GM06990 (cell line): ENCODE results near the gene NANP.
A peak's percentile ranks its signal among the peaks of the same experiment; 100 is the strongest.
"Not testable (repeated sequence)": the region's sequence is repeated elsewhere in the genome, so short reads cannot be mapped to it uniquely, and the experiment has no call there.

Experiments
- DNase-seq: peaks from one replicate; pipeline ENCODE4 v3.0.0-alpha.2; 2011; ENCODE audit not compliant: insufficient read length; ENCODE audit errors: extremely low read depth
- H3K27me3 ChIP-seq: replicated peaks from 2 replicates; pipeline ENCODE4 v1.6.0; 2011; ENCODE audit warnings: low read length; ENCODE audit not compliant: control insufficient read depth, insufficient read depth
- H3K36me3 ChIP-seq: 2 replicates; pipeline ENCODE4 v1.5.1; 2011; ENCODE audit warnings: low read length; ENCODE audit not compliant: control insufficient read depth, insufficient read depth
- H3K4me3 ChIP-seq: replicated peaks from 2 replicates; pipeline ENCODE4 v1.5.1; 2011; ENCODE audit warnings: low read depth, mild to moderate bottlenecking, control low read depth, low read length
- CTCF ChIP-seq: IDR thresholded peaks from 2 replicates; pipeline ENCODE4 v1.5.1; 2011; ENCODE audit warnings: low read length, control low read depth, mild to moderate bottlenecking, inconsistent platforms; ENCODE audit not compliant: insufficient read depth, poor library complexity, severe bottlenecking

Gene NANP

GRCh38 chr20:25586877-25587276, 36.9 kb downstream of the NANP start:
- no peaks in the 10 kb centered on the region for H3K27me3 ChIP-seq
- no peak for DNase-seq
- H3K36me3 ChIP-seq = no peaks in the 10 kb centered on the region
- TF ChIP-seq CTCF = no peak
- H3K4me3 ChIP-seq = no peak overlapping the region

- H3K4me3 ChIP-seq = no peak within 1 kb of the TSS
- no peak for TF ChIP-seq CTCF
- DNase-seq = peak; percentile 16
These were observed 38.7 kb downstream of the NANP start, which contains the start of gene NINL for GRCh38 chr20:25584905-25585704. TSS of gene NINL (minus strand) at chr20:25585531. CDS start at chr20:25526587, 58,944 bp downstream.

GRCh38 chr20:25583607-25584006, 40.2 kb downstream of the NANP start:
- H3K4me3 ChIP-seq, DNase-seq: not testable (repeated sequence)

More at GRCh38 chr20:25584905-25585704, 38.7 kb downstream of the NANP start, which contains the start of gene NINL:
- H3K27me3 ChIP-seq = no peaks in the 10 kb centered on the region
- no peaks in the 10 kb centered on the region for H3K36me3 ChIP-seq

GRCh38 chr20:25580711-25581110, 43.1 kb downstream of the NANP start:
- no peaks in the 10 kb centered on the region for H3K27me3 ChIP-seq
- DNase-seq = no peak
- no peak overlapping the region for H3K4me3 ChIP-seq
- no peaks in the 10 kb centered on the region for H3K36me3 ChIP-seq
- no peak for TF ChIP-seq CTCF

More at GRCh38 chr20:25583607-25584006, 40.2 kb downstream of the NANP start:
- not testable (repeated sequence) for H3K27me3 ChIP-seq, H3K36me3 ChIP-seq

GRCh38 chr20:25579081-25579770, 44.6 kb downstream of the NANP start:
- Histone ChIP-seq H3K36me3 (no peaks in the 10 kb centered on the region), H3K4me3 (no peak overlapping the region), H3K27me3 (no peaks in the 10 kb centered on the region)
- DNase-seq = no peak
- no peak for TF ChIP-seq CTCF
